WTC11 (cell line): ENCODE data around the gene PSD. TPM values are rescaled to one million over a fixed set of nuclear protein-coding genes. Genes with fewer than 3 reads are reported as not detected.

Experiments used
- ATAC-seq: fragments of 200-7000 bp; cut with Tn5 transposase; 2 replicates; pipeline ENCODE4 v1.10.0; 2021; ENCODE audit warnings: mild to moderate bottlenecking, moderate library complexity
- CTCF ChIA-PET: fragments of 300-600 bp; sonication (Branson Sonifier 250); formaldehyde crosslinking; loops from one replicate; lab custom pipeline; 2021; ENCODE audit warnings: antibody characterized with exemption; lab: Charles Lee
- POLR2A ChIA-PET: fragments of 350-600 bp; sonication (Branson Sonifier 250); formaldehyde crosslinking; loops from one replicate; lab custom pipeline; 2021; ENCODE audit warnings: antibody characterized with exemption; lab: Charles Lee
- DNase-seq: peaks from one replicate; pipeline ENCODE4 v3.0.0; 2021; ENCODE audit warnings: low spot score
- H3K27ac Mint-ChIP-seq: 2 replicates; pipeline ENCODE4 v1.8.0; 2021; ENCODE audit warnings: mixed read lengths
- H3K27me3 Mint-ChIP-seq: 2 replicates; pipeline ENCODE4 v1.8.0; 2021; ENCODE audit warnings: low read depth, mild to moderate bottlenecking, moderate library complexity, mixed read lengths
- H3K36me3 Mint-ChIP-seq: 2 replicates; pipeline ENCODE4 v1.8.0; 2021; ENCODE audit warnings: mixed read lengths
- H3K4me1 Mint-ChIP-seq: 2 replicates; pipeline ENCODE4 v1.8.0; 2022; ENCODE audit warnings: mixed read lengths
- H3K4me3 Mint-ChIP-seq: 2 replicates; pipeline ENCODE4 v1.8.0; 2021; ENCODE audit warnings: mild to moderate bottlenecking, moderate library complexity, mixed read lengths
- H3K9me3 Mint-ChIP-seq: 2 replicates; pipeline ENCODE4 v1.8.0; 2021; ENCODE audit warnings: mixed read lengths
- ETV6 ChIP-seq: sonication (generic); formaldehyde crosslinking; IDR thresholded peaks from 2 replicates; pipeline ENCODE4 v1.8.1; 2022; ENCODE audit warnings: mild to moderate bottlenecking, missing genetic modification reagents
- FOXK1 ChIP-seq: sonication (generic); formaldehyde crosslinking; IDR thresholded peaks from 2 replicates; pipeline ENCODE4 v1.8.0; 2022; ENCODE audit warnings: mild to moderate bottlenecking, moderate library complexity, missing genetic modification reagents
- FOXP1 ChIP-seq: sonication (generic); formaldehyde crosslinking; IDR thresholded peaks from 2 replicates; pipeline ENCODE4 v1.8.0; 2022; ENCODE audit warnings: missing genetic modification reagents, mild to moderate bottlenecking, moderate library complexity, borderline replicate concordance
- GTF2I ChIP-seq: fragments of 250-450 bp; sonication (Bioruptor Pico); conservative IDR thresholded peaks from 2 replicates; pipeline ENCODE4 v1.4.0; 2021; ENCODE audit warnings: mild to moderate bottlenecking
- NFE2L1 ChIP-seq: sonication (generic); formaldehyde crosslinking; IDR thresholded peaks from 2 replicates; pipeline ENCODE4 v1.8.1; 2023; ENCODE audit warnings: missing genetic modification reagents
- NFYB ChIP-seq: sonication (generic); formaldehyde crosslinking; conservative IDR thresholded peaks from 2 replicates; pipeline ENCODE4 v1.8.0; 2022; ENCODE audit warnings: low read depth, missing genetic modification reagents
- ZBTB21 ChIP-seq: sonication (generic); formaldehyde crosslinking; IDR thresholded peaks from 2 replicates; pipeline ENCODE4 v1.8.1; 2023; ENCODE audit warnings: mild to moderate bottlenecking, missing genetic modification reagents, borderline replicate concordance
- ZNF138 ChIP-seq: sonication (generic); formaldehyde crosslinking; conservative IDR thresholded peaks from 2 replicates; pipeline ENCODE4 v1.8.1; 2022; ENCODE audit warnings: mild to moderate bottlenecking, moderate library complexity, missing genetic modification reagents
- ZNF416 ChIP-seq: fragments of 250-450 bp; sonication (Bioruptor Pico); IDR thresholded peaks from 2 replicates; pipeline ENCODE4 v1.9.0; 2021; ENCODE audit warnings: mild to moderate bottlenecking, inconsistent platforms
- total RNA-seq: library from RNA; stranded (reverse); gene quantifications from 3 replicates; pipeline ENCODE4 v1.2.3, GENCODE V29; 2021
- TF ChIP-seq, protein P1 (sequence below): sonication (generic); formaldehyde crosslinking; IDR thresholded peaks from 2 replicates; pipeline ENCODE4 v1.8.1; 2022; ENCODE audit warnings: mild to moderate bottlenecking, moderate library complexity, missing genetic modification reagents
- TF ChIP-seq, protein P2 (sequence below): sonication (generic); formaldehyde crosslinking; IDR thresholded peaks from 2 replicates; pipeline ENCODE4 v1.8.0; 2022; ENCODE audit warnings: mild to moderate bottlenecking, missing genetic modification reagents
- TF ChIP-seq, protein P3 (sequence below): sonication (generic); formaldehyde crosslinking; IDR thresholded peaks from 2 replicates; pipeline ENCODE4 v1.8.0; 2022; ENCODE audit warnings: mild to moderate bottlenecking, missing genetic modification reagents
- TF ChIP-seq, protein P4 (sequence below): fragments of 250-450 bp; sonication (Bioruptor Pico); IDR thresholded peaks from 2 replicates; pipeline ENCODE4 v1.9.0; 2021; ENCODE audit warnings: mild to moderate bottlenecking
- TF ChIP-seq, protein P5 (sequence below): sonication (generic); formaldehyde crosslinking; IDR thresholded peaks from 2 replicates; pipeline ENCODE4 v1.8.1; 2022; ENCODE audit warnings: low read depth, mild to moderate bottlenecking, moderate library complexity, missing genetic modification reagents, borderline replicate concordance
- TF ChIP-seq, protein P6 (sequence below): sonication (generic); formaldehyde crosslinking; IDR thresholded peaks from 2 replicates; pipeline ENCODE4 v1.8.1; 2022; ENCODE audit warnings: missing genetic modification reagents, borderline replicate concordance
- TF ChIP-seq, protein P7 (sequence below): sonication (generic); formaldehyde crosslinking; IDR thresholded peaks from 2 replicates; pipeline ENCODE4 v1.8.1; 2023; ENCODE audit warnings: mild to moderate bottlenecking, missing genetic modification reagents
- TF ChIP-seq, protein P8 (sequence below): sonication (generic); formaldehyde crosslinking; IDR thresholded peaks from 2 replicates; pipeline ENCODE4 v1.8.1; 2023; ENCODE audit warnings: mild to moderate bottlenecking, missing genetic modification reagents
- TF ChIP-seq, protein P9 (sequence below): sonication (generic); formaldehyde crosslinking; IDR thresholded peaks from 2 replicates; pipeline ENCODE4 v1.8.1; 2023; ENCODE audit warnings: mild to moderate bottlenecking, missing genetic modification reagents, moderate library complexity

PSD gene
- total RNA-seq, 1 experiment from 2014 or later, result 12.5 TPM

DNA sequence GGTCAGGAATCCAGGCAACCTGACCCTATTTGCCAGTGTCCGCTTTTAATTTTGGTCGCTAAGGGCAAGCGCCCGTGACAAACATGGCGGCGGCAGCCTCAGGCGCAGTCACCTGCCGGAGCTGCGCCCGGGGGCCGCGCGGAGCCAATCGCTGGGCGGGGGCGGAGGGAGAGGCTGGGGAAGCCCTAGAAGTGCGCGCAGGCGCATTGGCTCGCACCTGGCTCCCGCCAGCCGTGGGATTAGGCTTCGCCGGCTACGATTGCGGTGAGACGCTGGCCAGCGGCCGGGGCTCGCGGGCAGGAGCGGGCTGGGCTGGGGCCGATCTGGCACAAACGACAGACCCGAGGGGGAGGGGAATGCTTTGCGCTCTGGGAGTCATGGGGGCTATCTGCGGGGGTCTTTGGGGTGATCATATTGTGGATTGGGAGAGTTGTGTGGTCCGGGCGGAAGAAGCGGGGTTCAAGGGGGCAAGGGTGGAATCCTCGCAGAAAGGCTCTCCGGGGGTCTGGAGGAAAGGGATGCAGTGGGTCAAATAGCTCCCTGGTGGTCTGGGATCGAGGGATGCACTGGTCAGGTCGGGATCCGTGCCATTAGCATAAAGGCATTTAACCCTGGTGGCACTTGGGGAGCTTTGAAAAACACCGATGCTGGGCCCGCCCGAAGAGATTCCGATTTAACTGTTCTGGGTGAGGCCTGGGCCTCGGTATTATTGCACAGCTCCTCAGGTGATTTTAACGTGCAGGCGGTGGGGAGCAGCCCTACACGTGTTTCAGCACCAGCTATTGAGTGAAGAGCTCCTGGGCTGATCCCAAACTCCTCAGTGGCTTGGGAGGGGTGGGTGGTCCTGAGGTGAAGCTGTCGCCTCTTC, 42.8 kb upstream of the PSD start (continued):
- TF ChIP-seq ETV6 (CRISPR knock-in tag) (peak; percentile 70; the same call in 1 of the 2 replicates), ZBTB21 (CRISPR knock-in tag) (0 out of 2 replicates have a peak, but pooled peaks have one; percentile 14), NFYB (CRISPR knock-in tag) (peak; percentile 81)
- TF ChIP-seq, protein P1, sequence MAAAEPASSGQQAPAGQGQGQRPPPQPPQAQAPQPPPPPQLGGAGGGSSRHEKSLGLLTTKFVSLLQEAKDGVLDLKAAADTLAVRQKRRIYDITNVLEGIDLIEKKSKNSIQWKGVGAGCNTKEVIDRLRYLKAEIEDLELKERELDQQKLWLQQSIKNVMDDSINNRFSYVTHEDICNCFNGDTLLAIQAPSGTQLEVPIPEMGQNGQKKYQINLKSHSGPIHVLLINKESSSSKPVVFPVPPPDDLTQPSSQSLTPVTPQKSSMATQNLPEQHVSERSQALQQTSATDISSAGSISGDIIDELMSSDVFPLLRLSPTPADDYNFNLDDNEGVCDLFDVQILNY (CRISPR knock-in tag), result peak; percentile 64; the same call in 1 of the 2 replicates
- TF ChIP-seq, protein P2, sequence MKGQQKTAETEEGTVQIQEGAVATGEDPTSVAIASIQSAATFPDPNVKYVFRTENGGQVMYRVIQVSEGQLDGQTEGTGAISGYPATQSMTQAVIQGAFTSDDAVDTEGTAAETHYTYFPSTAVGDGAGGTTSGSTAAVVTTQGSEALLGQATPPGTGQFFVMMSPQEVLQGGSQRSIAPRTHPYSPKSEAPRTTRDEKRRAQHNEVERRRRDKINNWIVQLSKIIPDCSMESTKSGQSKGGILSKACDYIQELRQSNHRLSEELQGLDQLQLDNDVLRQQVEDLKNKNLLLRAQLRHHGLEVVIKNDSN (CRISPR knock-in tag), result peak; percentile 95

DNA sequence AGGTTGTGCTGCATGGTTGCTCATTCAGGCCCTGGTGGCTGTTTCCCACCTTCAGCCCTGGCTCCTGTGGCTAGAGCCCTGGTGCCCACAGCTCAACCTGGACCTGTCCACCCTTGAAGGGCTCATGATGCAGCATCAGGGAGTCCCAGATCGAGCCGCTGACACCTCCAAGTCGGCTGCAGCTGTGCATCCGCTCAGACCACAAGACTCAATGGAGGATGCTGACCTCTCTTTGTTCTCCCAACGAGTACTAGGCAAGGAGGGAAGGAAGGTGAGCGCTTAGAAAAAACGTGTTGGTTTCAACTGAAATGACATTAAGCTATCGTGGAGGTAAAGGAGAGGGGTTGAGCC, 42.2 kb upstream of the PSD start:
- Mint-ChIP-seq H3K4me3 (peak overlapping the region; percentile 97), H3K27me3 (peaks cover 2% of the 10 kb centered on the region; the same call in 1 of the 2 replicates), H3K27ac (peak overlapping the region; percentile 74), H3K36me3 (0 out of 2 replicates have a peak, but pooled peaks cover under 1% of the 10 kb centered on the region), H3K4me1 (peaks cover 38% of the 10 kb centered on the region), H3K9me3 (no peaks in the 10 kb centered on the region)
- POLR2A ChIA-PET, result interaction anchor here (1.3 to 3.8 kb wide), 4 partner anchors 9 to 39 kb away, joined by 3 to 37 read pairs (median 18); partner anchors contain the start of genes C10orf95 and FBXL15
- TF ChIP-seq, protein P3, sequence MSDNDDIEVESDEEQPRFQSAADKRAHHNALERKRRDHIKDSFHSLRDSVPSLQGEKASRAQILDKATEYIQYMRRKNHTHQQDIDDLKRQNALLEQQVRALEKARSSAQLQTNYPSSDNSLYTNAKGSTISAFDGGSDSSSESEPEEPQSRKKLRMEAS (CRISPR knock-in tag), result no peak
- TF ChIP-seq FOXK1 (CRISPR knock-in tag) (no peak), FOXP1 (0 out of 2 replicates have a peak, but pooled peaks have one; percentile 27), ZNF138 (CRISPR knock-in tag) (no peak), NFE2L1 (CRISPR knock-in tag) (0 out of 2 replicates have a peak, but pooled peaks have one; percentile 15), ZNF416 (CRISPR knock-in tag) (no peak)
- TF ChIP-seq, protein P4, sequence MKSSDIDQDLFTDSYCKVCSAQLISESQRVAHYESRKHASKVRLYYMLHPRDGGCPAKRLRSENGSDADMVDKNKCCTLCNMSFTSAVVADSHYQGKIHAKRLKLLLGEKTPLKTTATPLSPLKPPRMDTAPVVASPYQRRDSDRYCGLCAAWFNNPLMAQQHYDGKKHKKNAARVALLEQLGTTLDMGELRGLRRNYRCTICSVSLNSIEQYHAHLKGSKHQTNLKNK, result no peak
- TF ChIP-seq, protein P5, sequence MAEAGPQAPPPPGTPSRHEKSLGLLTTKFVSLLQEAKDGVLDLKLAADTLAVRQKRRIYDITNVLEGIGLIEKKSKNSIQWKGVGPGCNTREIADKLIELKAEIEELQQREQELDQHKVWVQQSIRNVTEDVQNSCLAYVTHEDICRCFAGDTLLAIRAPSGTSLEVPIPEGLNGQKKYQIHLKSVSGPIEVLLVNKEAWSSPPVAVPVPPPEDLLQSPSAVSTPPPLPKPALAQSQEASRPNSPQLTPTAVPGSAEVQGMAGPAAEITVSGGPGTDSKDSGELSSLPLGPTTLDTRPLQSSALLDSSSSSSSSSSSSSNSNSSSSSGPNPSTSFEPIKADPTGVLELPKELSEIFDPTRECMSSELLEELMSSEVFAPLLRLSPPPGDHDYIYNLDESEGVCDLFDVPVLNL, result no peak
- TF ChIP-seq, protein P6, sequence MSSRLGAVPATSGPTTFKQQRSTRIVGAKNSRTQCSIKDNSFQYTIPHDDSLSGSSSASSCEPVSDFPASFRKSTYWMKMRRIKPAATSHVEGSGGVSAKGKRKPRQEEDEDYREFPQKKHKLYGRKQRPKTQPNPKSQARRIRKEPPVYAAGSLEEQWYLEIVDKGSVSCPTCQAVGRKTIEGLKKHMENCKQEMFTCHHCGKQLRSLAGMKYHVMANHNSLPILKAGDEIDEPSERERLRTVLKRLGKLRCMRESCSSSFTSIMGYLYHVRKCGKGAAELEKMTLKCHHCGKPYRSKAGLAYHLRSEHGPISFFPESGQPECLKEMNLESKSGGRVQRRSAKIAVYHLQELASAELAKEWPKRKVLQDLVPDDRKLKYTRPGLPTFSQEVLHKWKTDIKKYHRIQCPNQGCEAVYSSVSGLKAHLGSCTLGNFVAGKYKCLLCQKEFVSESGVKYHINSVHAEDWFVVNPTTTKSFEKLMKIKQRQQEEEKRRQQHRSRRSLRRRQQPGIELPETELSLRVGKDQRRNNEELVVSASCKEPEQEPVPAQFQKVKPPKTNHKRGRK, result no peak
- CTCF ChIA-PET, result interaction anchor here (1.4 to 4.3 kb wide), 6 partner anchors 10 to 123 kb away, joined by 3 to 33 read pairs (median 16); partner anchors contain the start of genes C10orf95, FBXL15 and NFKB2
- ATAC-seq, result peak; percentile 5
- DNase-seq, result no peak

DNA sequence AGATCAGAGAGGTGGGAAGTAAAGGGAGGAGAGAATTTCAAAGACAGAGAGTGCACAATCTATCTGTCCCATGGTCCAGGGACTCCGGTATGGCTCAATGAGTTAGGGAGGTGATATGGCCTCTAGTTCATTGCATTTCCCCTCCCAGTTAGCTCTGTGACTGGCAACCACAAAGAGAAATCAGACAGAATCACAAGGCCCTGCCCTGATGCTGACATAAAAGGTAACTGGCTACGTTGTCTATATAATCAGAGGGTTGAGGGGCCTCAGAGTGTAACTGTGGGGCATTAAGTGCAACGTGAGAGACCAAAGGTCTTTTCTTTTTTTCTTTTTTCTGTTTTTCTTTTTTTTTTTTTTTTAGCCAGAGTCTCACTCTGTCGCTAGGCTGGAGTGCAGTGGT, 40.1 kb upstream of the PSD start:
- H3K36me3 Mint-ChIP-seq, result peaks cover 6% of the 10 kb centered on the region
- ChIA-PET CTCF (interaction anchor here (1.2 kb wide), 1 partner anchor 138 kb away, joined by 3 read pairs; no protein-coding TSS in a partner anchor), POLR2A (no interaction called here)
- DNase-seq (no peak), ATAC-seq (no peak)
- H3K27me3 Mint-ChIP-seq, result peaks cover 2% of the 10 kb centered on the region; the same call in 1 of the 2 replicates
- H3K4me3 Mint-ChIP-seq, result no peak overlapping the region
- H3K9me3 Mint-ChIP-seq, result no peaks in the 10 kb centered on the region
- H3K27ac Mint-ChIP-seq, result no peak overlapping the region
- H3K4me1 Mint-ChIP-seq, result peaks cover 49% of the 10 kb centered on the region
- TF ChIP-seq, protein P6, result no peak
- TF ChIP-seq, protein P7, sequence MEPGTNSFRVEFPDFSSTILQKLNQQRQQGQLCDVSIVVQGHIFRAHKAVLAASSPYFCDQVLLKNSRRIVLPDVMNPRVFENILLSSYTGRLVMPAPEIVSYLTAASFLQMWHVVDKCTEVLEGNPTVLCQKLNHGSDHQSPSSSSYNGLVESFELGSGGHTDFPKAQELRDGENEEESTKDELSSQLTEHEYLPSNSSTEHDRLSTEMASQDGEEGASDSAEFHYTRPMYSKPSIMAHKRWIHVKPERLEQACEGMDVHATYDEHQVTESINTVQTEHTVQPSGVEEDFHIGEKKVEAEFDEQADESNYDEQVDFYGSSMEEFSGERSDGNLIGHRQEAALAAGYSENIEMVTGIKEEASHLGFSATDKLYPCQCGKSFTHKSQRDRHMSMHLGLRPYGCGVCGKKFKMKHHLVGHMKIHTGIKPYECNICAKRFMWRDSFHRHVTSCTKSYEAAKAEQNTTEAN, result no peak
- no peak for TF ChIP-seq GTF2I (CRISPR knock-in tag)
- TF ChIP-seq, protein P8, sequence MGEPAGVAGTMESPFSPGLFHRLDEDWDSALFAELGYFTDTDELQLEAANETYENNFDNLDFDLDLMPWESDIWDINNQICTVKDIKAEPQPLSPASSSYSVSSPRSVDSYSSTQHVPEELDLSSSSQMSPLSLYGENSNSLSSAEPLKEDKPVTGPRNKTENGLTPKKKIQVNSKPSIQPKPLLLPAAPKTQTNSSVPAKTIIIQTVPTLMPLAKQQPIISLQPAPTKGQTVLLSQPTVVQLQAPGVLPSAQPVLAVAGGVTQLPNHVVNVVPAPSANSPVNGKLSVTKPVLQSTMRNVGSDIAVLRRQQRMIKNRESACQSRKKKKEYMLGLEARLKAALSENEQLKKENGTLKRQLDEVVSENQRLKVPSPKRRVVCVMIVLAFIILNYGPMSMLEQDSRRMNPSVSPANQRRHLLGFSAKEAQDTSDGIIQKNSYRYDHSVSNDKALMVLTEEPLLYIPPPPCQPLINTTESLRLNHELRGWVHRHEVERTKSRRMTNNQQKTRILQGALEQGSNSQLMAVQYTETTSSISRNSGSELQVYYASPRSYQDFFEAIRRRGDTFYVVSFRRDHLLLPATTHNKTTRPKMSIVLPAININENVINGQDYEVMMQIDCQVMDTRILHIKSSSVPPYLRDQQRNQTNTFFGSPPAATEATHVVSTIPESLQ (CRISPR knock-in tag), result no peak
- TF ChIP-seq, protein P9, sequence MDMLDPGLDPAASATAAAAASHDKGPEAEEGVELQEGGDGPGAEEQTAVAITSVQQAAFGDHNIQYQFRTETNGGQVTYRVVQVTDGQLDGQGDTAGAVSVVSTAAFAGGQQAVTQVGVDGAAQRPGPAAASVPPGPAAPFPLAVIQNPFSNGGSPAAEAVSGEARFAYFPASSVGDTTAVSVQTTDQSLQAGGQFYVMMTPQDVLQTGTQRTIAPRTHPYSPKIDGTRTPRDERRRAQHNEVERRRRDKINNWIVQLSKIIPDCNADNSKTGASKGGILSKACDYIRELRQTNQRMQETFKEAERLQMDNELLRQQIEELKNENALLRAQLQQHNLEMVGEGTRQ (CRISPR knock-in tag), result no peak
